Hepatocyte (in vitro differentiated cells): ENCODE data around the gene SPOCK3. TPM values are rescaled to one million over a fixed set of nuclear protein-coding genes. Genes with fewer than 3 reads are reported as not detected.

ENCODE experiments used
- DNase-seq: peaks from one replicate; pipeline ENCODE4 v3.0.0-alpha.2; 2016; ENCODE audit warnings: low spot score
- H2AFZ ChIP-seq: fragments of 200-600 bp; sonication (generic); 2 replicates; pipeline ENCODE4 v1.6.0; 2016; ENCODE audit warnings: antibody characterized with exemption, mild to moderate bottlenecking
- H3K27ac ChIP-seq: fragments of 200-600 bp; sonication (generic); 2 replicates; pipeline ENCODE4 v1.5.1; 2016; ENCODE audit warnings: mild to moderate bottlenecking
- H3K27me3 ChIP-seq: fragments of 200-600 bp; sonication (generic); 2 replicates; pipeline ENCODE4 v1.6.1; 2016
- H3K36me3 ChIP-seq: fragments of 200-600 bp; sonication (generic); replicated peaks from 2 replicates; pipeline ENCODE4 v1.5.1; 2016; ENCODE audit warnings: low read depth; ENCODE audit not compliant: insufficient read depth
- H3K4me1 ChIP-seq: fragments of 200-600 bp; sonication (generic); 2 replicates; pipeline ENCODE4 v1.5.1; 2016; ENCODE audit warnings: mild to moderate bottlenecking, moderate library complexity; ENCODE audit not compliant: insufficient read depth
- H3K4me2 ChIP-seq: fragments of 200-600 bp; sonication (generic); 2 replicates; pipeline ENCODE4 v1.6.0; 2016
- H3K4me3 ChIP-seq: fragments of 200-600 bp; sonication (generic); 2 replicates; pipeline ENCODE4 v1.5.1; 2016; ENCODE audit warnings: mild to moderate bottlenecking
- H3K79me2 ChIP-seq: fragments of 200-600 bp; sonication (generic); 2 replicates; pipeline ENCODE4 v1.6.0; 2017; ENCODE audit warnings: mild to moderate bottlenecking
- H3K9me2 ChIP-seq: fragments of 200-600 bp; sonication (generic); replicated peaks from 2 replicates; pipeline ENCODE4 v1.6.0; 2017; ENCODE audit warnings: mild to moderate bottlenecking; ENCODE audit not compliant: insufficient read depth
- H3K9me3 ChIP-seq: fragments of 200-600 bp; sonication (generic); 2 replicates; pipeline ENCODE4 v1.5.1; 2016; ENCODE audit warnings: low read depth, mild to moderate bottlenecking
- H4K20me1 ChIP-seq: fragments of 200-600 bp; sonication (generic); 2 replicates; pipeline ENCODE4 v1.6.0; 2016; ENCODE audit warnings: mild to moderate bottlenecking; ENCODE audit not compliant: insufficient read depth, poor library complexity, severe bottlenecking
- CTCF ChIP-seq: fragments of 200-600 bp; sonication (generic); IDR thresholded peaks from 2 replicates; pipeline ENCODE4 v1.5.1; 2016; ENCODE audit warnings: antibody characterized with exemption, mild to moderate bottlenecking; ENCODE audit not compliant: poor library complexity
- EZH2 ChIP-seq: fragments of 200-600 bp; sonication (generic); IDR thresholded peaks from 2 replicates; pipeline ENCODE4 v1.6.1; 2016; ENCODE audit warnings: antibody characterized with exemption, mild to moderate bottlenecking, borderline replicate concordance
- EZH2phosphoT487 ChIP-seq: fragments of 200-600 bp; sonication (generic); IDR thresholded peaks from one replicate; pipeline ENCODE4 v1.6.1; 2018; ENCODE audit warnings: antibody characterized with exemption, mild to moderate bottlenecking, low read depth, moderate library complexity; ENCODE audit not compliant: unreplicated experiment, severe bottlenecking
- WGBS: methylation state at CpG from one replicate; pipeline ENCODE4 v1.1.6; 2016; ENCODE audit warnings: low lambda C conversion rate; ENCODE audit errors: missing lambda C conversion rate; 5-methylcytosine and 5-hydroxymethylcytosine counted together
- polyA plus RNA-seq: library from polyadenylated mRNA; unstranded; fragments of >200 nt; fragmentation: Nextera tagmentation; extraction: Ambion mirVana; gene quantifications from 2 replicates; pipeline ENCODE4 v1.2.1, GENCODE V29; 2016
- total RNA-seq: library from RNA; depleted of rRNA; stranded (reverse); fragments of >200 nt; gene quantifications from 2 replicates; pipeline ENCODE4 v1.2.3, GENCODE V29; 2014

The SPOCK3 gene
- total and polyA plus RNA-seq, 2 experiments from 2014 or later: 3.0 to 3.4 TPM

GRCh38 chr4:167233685-167234315, 494 bp downstream of the SPOCK3 start:
- Histone ChIP-seq H3K4me2 (peak overlapping the region; percentile 96), H3K9me2 (no peaks in the 10 kb centered on the region), H3K79me2 (no peaks in the 10 kb centered on the region), H4K20me1 (no peaks in the 10 kb centered on the region), H3K9me3 (no peaks in the 10 kb centered on the region), H3K27ac (no peak overlapping the region), H3K4me3 (peak overlapping the region; percentile 53), H3K4me1 (peaks cover 4% of the 10 kb centered on the region), H3K27me3 (peaks cover 59% of the 10 kb centered on the region), H3K36me3 (no peaks in the 10 kb centered on the region), H2AFZ (peak overlapping the region; percentile 64)
- 0% methylated on average over 32 of the region's 40 CpGs for WGBS
- TF ChIP-seq EZH2 (no peak), EZH2phosphoT487 (no peak), CTCF (no peak)
- DNase-seq: peak; percentile 28

GRCh38 chr4:167232805-167233684, 1.2 kb downstream of the SPOCK3 start:
- H2AFZ ChIP-seq: peak overlapping the region; percentile 64
- peak overlapping the region; percentile 96 for H3K4me2 ChIP-seq
- peaks cover 55% of the 10 kb centered on the region for H3K27me3 ChIP-seq
- H3K27ac ChIP-seq: no peak overlapping the region
- H3K4me1 ChIP-seq: peaks cover 4% of the 10 kb centered on the region
- H3K79me2 ChIP-seq: no peaks in the 10 kb centered on the region
- no peaks in the 10 kb centered on the region for H3K9me3 ChIP-seq
- DNase-seq: no peak
- H3K9me2 ChIP-seq: no peaks in the 10 kb centered on the region
- TF ChIP-seq CTCF (no peak), EZH2 (no peak), EZH2phosphoT487 (no peak)
- H3K36me3 ChIP-seq: no peaks in the 10 kb centered on the region
- H3K4me3 ChIP-seq: peak overlapping the region; percentile 53
- H4K20me1 ChIP-seq: no peaks in the 10 kb centered on the region
- WGBS: 15% methylated on average over 25 of the region's 25 CpGs

- TF ChIP-seq CTCF (no peak), EZH2phosphoT487 (no peak), EZH2 (no peak)
- Histone ChIP-seq H2AFZ (no peak overlapping the region), H3K9me2 (no peaks in the 10 kb centered on the region), H4K20me1 (no peaks in the 10 kb centered on the region), H3K27ac (no peak overlapping the region), H3K36me3 (no peaks in the 10 kb centered on the region), H3K4me3 (no peak overlapping the region), H3K4me2 (no peak overlapping the region), H3K4me1 (peaks cover 4% of the 10 kb centered on the region), H3K79me2 (no peaks in the 10 kb centered on the region), H3K9me3 (no peaks in the 10 kb centered on the region), H3K27me3 (peaks cover 37% of the 10 kb centered on the region)
- 74% methylated on average over 5 of the region's 5 CpGs for WGBS
- no peak for DNase-seq
These were observed 3.5 kb downstream of the SPOCK3 start for GRCh38 chr4:167230744-167231143.
